HCT116 (cell line): ENCODE measurements around the gene OR6Q1.

Experiments used
- CTCF ChIP-seq, 3 experiments: fragments of 200-600 bp in 1 of 3; sonication (generic) in 1 of 3; IDR thresholded peaks in 2 of 3; conservative IDR thresholded peaks in 1 of 3; 2 replicates each; pipeline ENCODE4 v1.5.1; 2012 to 2017; ENCODE audit warnings: low read depth in 2 of 3, low read length in 2 of 3, antibody characterized with exemption in 1 of 3, borderline replicate concordance in 1 of 3, control low read depth in 1 of 3, mild to moderate bottlenecking in 1 of 3, mixed read lengths in 1 of 3, mixed run types in 1 of 3, moderate library complexity in 1 of 3; ENCODE audit not compliant: insufficient read depth in 1 of 3
- ELF1 ChIP-seq: IDR thresholded peaks from 2 replicates; pipeline ENCODE4 v1.6.1; 2012; ENCODE audit warnings: low read depth, borderline replicate concordance
- SIN3A ChIP-seq: IDR thresholded peaks from 2 replicates; pipeline ENCODE4 v1.6.1; 2012; ENCODE audit warnings: low read depth
- TCF7L2 ChIP-seq: IDR thresholded peaks from 2 replicates; pipeline ENCODE4 v1.7.0; 2011; ENCODE audit warnings: borderline replicate concordance, inconsistent platforms; ENCODE audit not compliant: insufficient read depth, insufficient read length; ENCODE audit errors: extremely low read depth
- ZFX ChIP-seq: fragments of 450-650 bp; IDR thresholded peaks from 2 replicates; pipeline ENCODE4 v1.6.1; 2017

DNA sequence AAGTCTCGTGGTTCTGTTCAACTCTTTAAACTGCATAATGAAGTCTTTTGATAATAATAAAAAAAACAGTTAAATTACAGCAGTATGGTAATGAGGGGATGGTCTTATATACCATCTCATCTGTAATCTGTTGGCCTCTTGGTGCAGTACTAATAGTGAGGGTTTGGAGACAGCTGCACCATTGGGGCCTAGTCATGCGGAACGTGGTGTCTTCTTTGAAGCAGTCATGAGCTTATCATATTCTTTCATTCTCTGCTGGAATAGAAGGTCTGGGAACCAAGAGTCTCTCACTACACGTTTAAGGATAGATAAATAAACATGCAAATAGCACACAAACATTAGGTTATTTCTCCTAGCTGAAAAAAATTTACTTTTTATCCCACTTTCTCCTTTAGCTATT, 48.0 kb upstream of the OR6Q1 start:
- TF ChIP-seq ELF1 (no peak), TCF7L2 (no peak), ZFX (no peak), CTCF (IDR thresholded peaks at IDR 0.05 in 2 of 3, conservative IDR thresholded peaks at IDR 0.05 in 1 of 3; ENCODE audit: borderline replicate concordance in 1 of 3, insufficient read depth in 1 of 3, low read depth in 2 of 3, low read length in 2 of 3) (no peak), SIN3A (no peak)
